ENCODE data around the gene IRF4. TPM values are rescaled to one million over a fixed set of nuclear protein-coding genes. Genes with fewer than 3 reads are reported as not detected.
"Not testable (repeated sequence)": the region's sequence is repeated elsewhere in the genome, so short reads cannot be mapped to it uniquely, and the experiment has no call there.

The IRF4 gene
- total RNA-seq, 3 donors from 2014 or later: 2.8 to 10.5 (median 4.5) TPM

- Histone ChIP-seq H3K9me3 (peaks cover 44% of the 10 kb centered on the region), H3K4me1 (ENCODE audit: low read depth) (no peaks in the 10 kb centered on the region), H3K4me3 (no peak overlapping the region), H3K36me3 (ENCODE audit: low read depth) (no peaks in the 10 kb centered on the region)
- no peak for TF ChIP-seq CTCF (IDR thresholded peaks at IDR 0.05)
- intact Hi-C loops (cut with DNase I, micrococcal nuclease): no loop called here
- DNase-seq: no peak
- no peak for ATAC-seq
Observed at GRCh38 chr6:373773-374724, 17.5 kb upstream of the IRF4 start.

GRCh38 chr6:374956-375355, 16.6 kb upstream of the IRF4 start:
- intact Hi-C loops (cut with DNase I, micrococcal nuclease): no loop called here
- no peak for ATAC-seq
- H3K4me3 ChIP-seq: no peak overlapping the region
- H3K4me1 ChIP-seq (ENCODE audit: low read depth): no peaks in the 10 kb centered on the region
- TF ChIP-seq CTCF (IDR thresholded peaks at IDR 0.05): no peak
- H3K36me3 ChIP-seq (ENCODE audit: low read depth): no peaks in the 10 kb centered on the region
- DNase-seq: no peak
- H3K9me3 ChIP-seq: peaks cover 51% of the 10 kb centered on the region

GRCh38 chr6:376827-377640, 14.5 kb upstream of the IRF4 start:
- Histone ChIP-seq H3K4me1 (ENCODE audit: low read depth) (no peaks in the 10 kb centered on the region), H3K36me3 (ENCODE audit: low read depth) (no peaks in the 10 kb centered on the region), H3K4me3 (no peak overlapping the region), H3K9me3 (peaks cover 43% of the 10 kb centered on the region)
- no peak for TF ChIP-seq CTCF (IDR thresholded peaks at IDR 0.05)
- ATAC-seq: no peak
- intact Hi-C loops (cut with DNase I, micrococcal nuclease): no loop called here
- DNase-seq: no peak

- H3K4me1 ChIP-seq (ENCODE audit: low read depth); H3K4me3 ChIP-seq; ATAC-seq; intact Hi-C loops (cut with DNase I, micrococcal nuclease); H3K36me3 ChIP-seq (ENCODE audit: low read depth); DNase-seq: not testable (repeated sequence)
- H3K9me3 ChIP-seq: peaks cover 39% of the 10 kb centered on the region
Observed at GRCh38 chr6:377641-378020, 13.9 kb upstream of the IRF4 start.

- peaks cover 32% of the 10 kb centered on the region for H3K9me3 ChIP-seq
- peak; percentile 21 for ATAC-seq
- H3K36me3 ChIP-seq (ENCODE audit: low read depth): no peaks in the 10 kb centered on the region
- no peak for TF ChIP-seq CTCF (IDR thresholded peaks at IDR 0.05)
- no peaks in the 10 kb centered on the region for H3K4me1 ChIP-seq (ENCODE audit: low read depth)
- no peak for DNase-seq
- no peak overlapping the region for H3K4me3 ChIP-seq
- intact Hi-C loops (cut with DNase I, micrococcal nuclease): no loop called here
Observed at GRCh38 chr6:378090-378957, 13.2 kb upstream of the IRF4 start.
